ENCODE results near the gene CNOT6L.
"Not testable (repeated sequence)": the region's sequence is repeated elsewhere in the genome, so short reads cannot be mapped to it uniquely, and the experiment has no call there.

Gene CNOT6L

GRCh38 chr4:77818602-77819403, at the start of gene CNOT6L:
CNOT6L (minus strand) TSS chr4:77819368; CDS start chr4:77819308, 60 bp downstream.
- peak; percentile 65 to 66 for DNase-seq (ENCODE audit: low read depth in 1 of 2, low spot score in 1 of 2)

GRCh38 chr4:77865259-77865658, 46.1 kb upstream of the CNOT6L start:
- DNase-seq (ENCODE audit: low read depth in 1 of 2, low spot score in 1 of 2): no peak

GRCh38 chr4:77863341-77863740, 44.2 kb upstream of the CNOT6L start:
- DNase-seq (ENCODE audit: low read depth in 1 of 2, low spot score in 1 of 2): not testable (repeated sequence)

- DNase-seq (ENCODE audit: low read depth in 1 of 2, low spot score in 1 of 2): peak; percentile 65 to 88
These were observed 43.5 kb upstream of the CNOT6L start, which contains the start of gene MRPL1 for GRCh38 chr4:77862478-77863216. MRPL1 (plus strand) TSS chr4:77862830; CDS start chr4:77862849, 19 bp downstream.

GRCh38 chr4:77861495-77861894, 42.3 kb upstream of the CNOT6L start:
- DNase-seq (ENCODE audit: low read depth in 1 of 2, low spot score in 1 of 2): no peak

- no peak for DNase-seq (ENCODE audit: low read depth in 1 of 2, low spot score in 1 of 2)
These were observed 40.1 kb upstream of the CNOT6L start for GRCh38 chr4:77859256-77859655.

- DNase-seq (ENCODE audit: low read depth in 1 of 2, low spot score in 1 of 2): no peak
These were observed 37.0 kb upstream of the CNOT6L start for GRCh38 chr4:77856152-77856551.

GRCh38 chr4:77854431-77855111, 35.4 kb upstream of the CNOT6L start:
- DNase-seq (ENCODE audit: low read depth in 1 of 2, low spot score in 1 of 2): no peak

- peak in 1 of 2 donors; percentile 56 for DNase-seq (ENCODE audit: low read depth in 1 of 2, low spot score in 1 of 2)
These were observed 33.8 kb upstream of the CNOT6L start for GRCh38 chr4:77852892-77853495.

GRCh38 chr4:77849278-77849965, 30.3 kb upstream of the CNOT6L start:
- no peak for DNase-seq (ENCODE audit: low read depth in 1 of 2, low spot score in 1 of 2)

GRCh38 chr4:77848508-77848907, 29.3 kb upstream of the CNOT6L start:
- DNase-seq (ENCODE audit: low read depth in 1 of 2, low spot score in 1 of 2): no peak

GRCh38 chr4:77845929-77846328, 26.8 kb upstream of the CNOT6L start:
- no peak for DNase-seq (ENCODE audit: low read depth in 1 of 2, low spot score in 1 of 2)

- DNase-seq (ENCODE audit: low read depth in 1 of 2, low spot score in 1 of 2): no peak
These were observed 26.2 kb upstream of the CNOT6L start for GRCh38 chr4:77845400-77845799.

- DNase-seq (ENCODE audit: low read depth in 1 of 2, low spot score in 1 of 2): no peak
These were observed 25.2 kb upstream of the CNOT6L start for GRCh38 chr4:77844363-77844762.

- no peak for DNase-seq (ENCODE audit: low read depth in 1 of 2, low spot score in 1 of 2)
These were observed 24.5 kb upstream of the CNOT6L start for GRCh38 chr4:77843628-77844027.

GRCh38 chr4:77834403-77834802, 15.2 kb upstream of the CNOT6L start:
- DNase-seq (ENCODE audit: low read depth in 1 of 2, low spot score in 1 of 2): no peak

GRCh38 chr4:77833126-77833724, 14.1 kb upstream of the CNOT6L start:
- DNase-seq (ENCODE audit: low read depth in 1 of 2, low spot score in 1 of 2): no peak

GRCh38 chr4:77827343-77827742, 8.2 kb upstream of the CNOT6L start:
- no peak for DNase-seq (ENCODE audit: low read depth in 1 of 2, low spot score in 1 of 2)

GRCh38 chr4:77826275-77826674, 7.1 kb upstream of the CNOT6L start:
- DNase-seq (ENCODE audit: low read depth in 1 of 2, low spot score in 1 of 2): no peak

GRCh38 chr4:77821775-77822174, 2.6 kb upstream of the CNOT6L start:
- peak in 1 of 2 donors; percentile 40 for DNase-seq (ENCODE audit: low read depth in 1 of 2, low spot score in 1 of 2)
